Epithelial cell of prostate (primary cell): Measurements from ENCODE around the gene TRAFD1.
"Not testable (repeated sequence)": the region's sequence is repeated elsewhere in the genome, so short reads cannot be mapped to it uniquely, and the experiment has no call there.

Experiments used
- DNase-seq: peaks from one replicate; pipeline ENCODE4 v3.0.0-alpha.2; 2011; ENCODE audit warnings: low read depth, low spot score
- H3K27ac ChIP-seq: fragments of 450-650 bp; 2 replicates; pipeline ENCODE4 v1.5.1; 2017; ENCODE audit warnings: mild to moderate bottlenecking

Gene TRAFD1

GRCh38 chr12:112125250-112125999 is at the start of gene TRAFD1:
TRAFD1 (plus strand) TSS chr12:112125560; CDS start chr12:112130523, 4,963 bp downstream.
- H3K27ac ChIP-seq, result peak within 1 kb of the TSS; percentile 46
- DNase-seq, result peak; percentile 62

DNA sequence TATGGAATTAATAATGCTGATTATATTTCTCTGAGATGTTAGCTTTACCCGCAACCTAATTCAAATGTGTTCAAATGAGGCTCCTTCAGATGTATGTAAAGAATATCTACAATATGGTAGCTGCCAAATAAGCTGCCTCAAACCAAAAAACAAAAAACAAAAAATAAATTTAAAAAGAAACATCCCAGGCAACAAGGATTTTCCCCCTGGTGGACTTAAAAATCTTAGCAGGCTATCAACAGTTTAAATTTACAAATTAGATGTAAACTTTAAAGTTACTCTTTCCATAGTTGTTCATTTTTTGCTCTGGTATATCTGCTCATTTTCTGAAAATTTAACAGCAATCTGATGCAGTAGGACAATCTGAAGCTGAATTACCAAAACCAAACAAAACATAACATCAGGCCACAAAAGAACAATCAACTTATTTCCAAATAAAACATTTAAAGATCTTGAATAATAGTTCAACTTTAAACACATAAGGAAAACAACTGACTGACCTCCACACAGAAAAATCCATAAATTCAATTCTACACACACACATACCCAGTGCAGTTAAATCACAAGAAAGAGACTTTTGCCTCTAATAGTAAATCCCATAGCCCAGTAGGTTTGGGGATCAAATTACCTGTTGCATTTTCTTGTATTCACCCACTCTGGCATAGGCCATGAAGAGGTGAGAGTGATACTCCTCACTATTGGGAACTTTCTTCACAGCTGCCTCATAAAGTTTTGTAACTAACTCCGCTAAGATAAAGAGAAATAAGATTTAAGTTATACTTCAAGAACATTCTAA is 38.1 kb upstream of the TRAFD1 start:
- no peak for DNase-seq
- H3K27ac ChIP-seq, result no peak overlapping the region

DNA sequence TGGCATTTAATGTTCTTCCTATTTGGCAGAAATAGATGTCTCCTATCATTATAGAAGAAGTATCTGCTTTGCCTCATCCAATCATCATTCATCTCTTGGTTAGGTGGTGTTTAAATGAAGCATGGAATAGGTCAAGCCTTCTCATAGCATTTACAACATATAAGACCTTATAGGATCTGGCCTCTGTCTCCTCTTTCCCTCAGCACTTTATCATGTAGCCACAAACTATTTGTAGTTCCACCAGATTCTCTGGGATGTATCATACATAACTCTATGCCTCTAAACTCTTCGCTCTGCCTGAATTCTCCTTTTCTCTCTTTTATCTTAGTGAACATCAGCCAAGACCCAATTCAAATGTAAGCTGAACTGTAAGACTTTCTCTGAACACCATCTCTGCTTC is 37.5 kb upstream of the TRAFD1 start:
- no peak for DNase-seq
- no peak overlapping the region for H3K27ac ChIP-seq

GRCh38 chr12:112091563-112091962 is 33.8 kb upstream of the TRAFD1 start:
- no peak for DNase-seq
- H3K27ac ChIP-seq, result no peak overlapping the region

- peak overlapping the region; percentile 70 for H3K27ac ChIP-seq
- no peak for DNase-seq
Measured at GRCh38 chr12:112096070-112096469, 29.3 kb upstream of the TRAFD1 start.

DNA sequence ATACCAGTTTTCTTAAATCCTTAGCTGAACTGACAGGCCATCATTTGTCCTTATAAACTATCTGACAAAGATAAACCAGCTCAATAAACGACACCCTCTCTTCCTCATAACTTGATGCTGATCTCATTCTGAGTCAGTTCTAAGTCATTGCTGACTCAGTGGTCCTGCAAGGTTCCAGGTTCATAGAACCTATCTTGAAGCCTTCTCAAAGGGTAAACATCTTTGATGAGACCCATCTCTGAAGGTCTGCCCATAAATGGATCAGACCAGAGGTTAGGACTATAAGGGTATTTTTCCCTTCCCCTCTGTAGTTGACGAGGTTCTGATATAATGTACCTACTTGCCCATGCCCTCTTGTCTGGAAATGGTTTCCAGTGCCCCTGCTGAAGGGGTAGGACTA is 28.7 kb upstream of the TRAFD1 start:
- peak; percentile 67 for DNase-seq
- peak overlapping the region; percentile 70 for H3K27ac ChIP-seq

- peak overlapping the region; percentile 70 for H3K27ac ChIP-seq
- no peak for DNase-seq
Measured at GRCh38 chr12:112097641-112098040, 27.7 kb upstream of the TRAFD1 start.

DNA sequence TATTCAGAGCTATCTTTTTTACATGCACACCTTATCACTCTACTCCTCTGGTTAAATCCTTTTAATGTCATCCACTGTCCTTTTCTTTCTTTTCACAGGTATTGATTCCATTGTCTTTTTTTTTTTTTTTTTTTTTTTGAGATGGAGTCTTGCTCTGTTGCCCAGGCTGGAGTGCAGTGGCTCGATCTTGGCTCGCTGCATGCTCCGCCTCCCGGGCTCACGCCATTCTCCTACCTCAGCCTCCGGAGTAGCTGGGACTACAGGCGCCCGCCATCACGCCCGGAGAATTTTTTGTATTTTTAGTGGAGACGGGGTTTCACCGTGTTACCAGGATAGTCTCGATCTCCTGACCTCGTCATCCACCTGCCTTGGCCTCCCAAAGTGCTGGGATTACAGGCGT is 24.9 kb upstream of the TRAFD1 start:
- H3K27ac ChIP-seq, DNase-seq: not testable (repeated sequence)

GRCh38 chr12:112102127-112102526 is 23.2 kb upstream of the TRAFD1 start:
- no peak for DNase-seq
- H3K27ac ChIP-seq, result no peak overlapping the region

DNA sequence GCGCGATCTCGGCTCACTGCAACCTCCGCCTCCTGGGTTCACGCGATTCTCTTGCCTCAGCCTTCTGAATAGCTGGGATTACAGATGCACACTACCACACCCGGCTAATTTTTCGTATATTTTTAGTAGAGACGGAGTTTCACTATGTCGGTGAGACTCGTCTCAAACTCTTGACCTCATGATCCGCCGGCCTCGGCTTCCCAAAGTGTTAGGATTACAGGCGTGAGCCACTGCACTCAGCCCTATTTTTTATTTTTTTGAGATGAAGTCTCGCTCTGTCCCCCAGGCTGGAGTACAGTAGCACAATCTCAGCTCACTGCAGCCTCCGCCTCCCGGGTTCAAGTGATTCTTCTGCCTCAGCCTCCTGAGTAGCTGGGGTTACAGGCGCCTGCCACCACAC is 22.6 kb upstream of the TRAFD1 start:
- not testable (repeated sequence) for H3K27ac ChIP-seq, DNase-seq

DNA sequence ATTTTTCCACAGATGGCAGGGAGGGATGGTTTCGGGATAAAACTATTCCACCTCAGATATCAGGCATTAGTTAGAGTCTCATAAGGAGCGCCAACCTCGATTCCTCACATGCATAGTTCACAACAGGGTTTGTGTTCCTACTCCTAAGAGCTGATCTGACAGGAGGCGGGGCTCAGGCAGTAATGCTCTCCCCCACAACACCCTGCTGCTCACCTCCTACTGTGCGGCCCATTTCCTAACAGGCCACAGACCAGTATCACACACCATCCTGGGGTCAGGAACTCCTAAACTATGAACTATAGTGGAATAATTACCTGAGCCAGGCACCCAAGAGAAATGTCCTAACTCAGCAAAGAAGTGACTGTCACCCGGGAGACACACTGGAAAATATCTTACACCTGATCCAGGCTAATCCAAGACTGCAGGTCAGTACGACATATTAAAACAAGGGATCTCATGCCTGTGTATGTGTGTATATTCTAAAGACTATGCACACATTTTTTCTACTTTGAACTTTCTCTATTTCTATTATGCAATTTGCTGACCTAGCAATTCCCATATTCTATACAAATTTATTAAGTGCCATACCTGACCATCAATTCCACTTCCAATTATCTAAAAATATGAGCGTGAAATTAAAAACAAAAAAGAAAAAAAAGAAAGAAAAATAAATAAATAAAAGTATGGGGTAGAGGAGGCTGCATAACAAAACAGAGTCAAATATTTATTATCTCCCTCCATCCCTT is 21.4 kb upstream of the TRAFD1 start:
- no peak overlapping the region for H3K27ac ChIP-seq
- DNase-seq, result no peak

DNA sequence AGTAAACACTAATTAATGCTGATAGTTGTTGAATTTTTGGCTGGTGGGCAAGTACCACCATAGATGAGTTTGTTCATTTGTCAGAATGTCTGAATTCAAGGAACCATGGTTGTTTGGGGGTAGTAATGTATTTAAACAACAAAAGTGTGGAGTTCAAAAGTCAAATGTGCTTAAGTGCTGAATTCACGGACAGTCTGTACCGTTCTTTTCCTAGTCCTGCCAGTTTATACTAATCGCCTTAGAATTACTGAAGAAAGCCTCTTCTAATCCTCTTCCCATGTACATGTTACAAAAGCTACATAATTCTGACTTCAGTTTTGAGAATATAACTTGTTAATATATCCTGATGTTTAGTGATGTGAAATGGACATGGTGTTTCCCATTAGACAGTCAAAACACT is 19.5 kb upstream of the TRAFD1 start:
- DNase-seq, result no peak
- no peak overlapping the region for H3K27ac ChIP-seq

DNA sequence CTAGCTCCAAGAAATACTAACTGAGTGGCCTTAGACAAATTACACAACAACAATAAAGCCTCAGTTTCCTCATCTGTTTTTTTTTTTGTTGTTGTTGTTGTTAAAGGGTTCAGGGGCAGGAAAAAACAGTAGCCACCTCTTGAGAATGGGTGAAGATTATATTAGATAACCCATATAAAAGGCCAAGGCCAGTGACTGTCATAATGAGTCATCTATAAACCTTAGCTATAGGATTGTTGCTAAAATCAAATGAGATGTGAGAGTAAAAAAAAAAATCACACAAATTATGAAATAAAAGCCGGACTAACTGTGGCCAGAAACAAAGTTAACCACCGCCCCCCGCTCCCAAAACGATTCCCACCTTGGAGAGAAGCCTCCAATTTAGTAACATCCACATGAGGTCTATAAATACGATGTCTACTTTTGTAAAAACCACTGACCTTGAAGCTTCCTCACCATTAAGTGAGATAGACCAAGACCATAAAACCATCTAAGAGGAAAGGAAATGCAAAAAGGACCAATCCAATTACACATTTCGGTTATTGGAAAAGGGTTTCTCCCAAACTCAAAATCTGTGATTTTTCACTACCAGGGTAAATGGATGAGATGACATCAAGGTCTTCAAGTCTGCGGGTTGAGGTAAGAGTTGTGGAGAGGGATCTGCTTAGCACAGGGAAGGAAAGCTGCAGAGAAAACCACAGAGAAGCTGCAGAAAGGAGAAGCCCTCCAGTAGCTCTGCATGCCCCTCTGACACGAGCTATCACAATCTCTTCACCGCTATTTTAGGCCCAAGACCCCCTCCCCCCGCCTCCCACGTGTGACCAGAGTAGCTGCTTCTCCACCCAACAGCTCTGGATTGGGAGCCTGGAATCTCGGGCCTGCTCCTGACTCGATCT is 17.8 kb upstream of the TRAFD1 start:
- DNase-seq, result no peak

GRCh38 chr12:112108202-112109079 is 16.9 kb upstream of the TRAFD1 start, which contains the start of gene NAA25:
NAA25 (minus strand) TSS chr12:112108783; CDS start chr12:112108773, 10 bp downstream.
- DNase-seq, result no peak
- H3K27ac ChIP-seq, result peak within 1 kb of the TSS; percentile 92

More for the DNA sequence above, 17.8 kb upstream of the TRAFD1 start:
- peak overlapping the region; percentile 92 for H3K27ac ChIP-seq

GRCh38 chr12:112110787-112111662 is 14.3 kb upstream of the TRAFD1 start:
- not testable (repeated sequence) for H3K27ac ChIP-seq, DNase-seq

DNA sequence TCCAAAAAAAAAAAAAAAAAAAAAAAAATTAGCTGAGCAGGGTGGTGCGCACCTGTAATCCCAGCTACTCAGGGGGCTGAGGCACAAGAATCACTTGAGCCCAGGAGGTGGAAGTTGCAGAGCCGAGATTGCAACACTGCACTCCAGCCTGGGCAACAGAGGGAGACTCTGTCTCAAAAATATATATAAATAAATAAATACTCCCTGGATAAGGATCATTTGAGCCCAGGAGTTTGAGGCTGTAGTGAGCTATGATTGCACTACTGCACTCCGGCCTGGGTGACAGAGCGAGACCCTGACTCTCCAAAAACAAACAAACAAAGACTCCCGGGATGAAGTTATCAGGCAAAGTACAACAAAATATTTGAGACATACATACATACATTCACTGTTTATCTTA is 13.4 kb upstream of the TRAFD1 start:
- DNase-seq, result no peak
- H3K27ac ChIP-seq, result peak overlapping the region; percentile 86

- peak; percentile 78 for DNase-seq
- H3K27ac ChIP-seq, result peak overlapping the region; percentile 86
Measured at GRCh38 chr12:112112409-112113133, 12.8 kb upstream of the TRAFD1 start.
